B cell (primary cell): ENCODE results near the gene EYA3. TPM values are rescaled to one million over a fixed set of nuclear protein-coding genes. Genes with fewer than 3 reads are reported as not detected.

Source experiments
- ATAC-seq: fragments of 200-7000 bp; cut with Tn5 transposase; one replicate; pipeline ENCODE4 v1.10.0; 2021; ENCODE audit warnings: low read depth, mild to moderate bottlenecking, moderate number of reproducible peaks, moderate library complexity
- CTCF ChIA-PET: fragments of 350-600 bp; sonication (Branson Sonifier 250); formaldehyde crosslinking; loops from one replicate; lab custom pipeline; 2021; ENCODE audit warnings: antibody characterized with exemption, inconsistent platforms; lab: Charles Lee
- POLR2A ChIA-PET: fragments of 350-600 bp; sonication (Branson Sonifier 250); formaldehyde crosslinking; loops from one replicate; lab custom pipeline; 2021; ENCODE audit warnings: antibody characterized with exemption; lab: Charles Lee
- DNase-seq: peaks from one replicate; pipeline ENCODE4 v3.0.0; 2013
- H2AFZ ChIP-seq: 2 replicates; pipeline ENCODE4 v1.6.1; 2012; ENCODE audit warnings: mild to moderate bottlenecking, low read depth, low read length; ENCODE audit not compliant: insufficient read depth, poor library complexity, severe bottlenecking
- H3K27ac ChIP-seq, 2 donors: 1 replicate in 1 of 2; 2 replicates in 1 of 2; pipeline ENCODE4 v1.5.1; 2012 to 2013; ENCODE audit warnings: low read length in 2 of 2, mild to moderate bottlenecking in 2 of 2, moderate library complexity in 1 of 2
- H3K27me3 ChIP-seq, 4 experiments: fragments of 200-600 bp in 1 of 4; sonication (generic) in 1 of 4; replicated peaks in 1 of 4; 1 replicate in 2 of 4; 2 replicates in 2 of 4; pipeline versions ENCODE4 v1.6.1 to v1.7.0; 2013 to 2016; ENCODE audit warnings: low read length in 3 of 4, mild to moderate bottlenecking in 2 of 4, mixed read lengths in 1 of 4, moderate library complexity in 1 of 4; ENCODE audit not compliant: insufficient read depth in 4 of 4, control insufficient read depth in 3 of 4; ENCODE audit errors: control extremely low read depth in 1 of 4
- H3K36me3 ChIP-seq, 2 experiments: replicated peaks in 1 of 2; 1 replicate in 1 of 2; 2 replicates in 1 of 2; pipeline versions ENCODE4 v1.6.1 to v1.7.1; 2013; ENCODE audit warnings: low read length in 1 of 2; ENCODE audit not compliant: insufficient read depth in 2 of 2, control insufficient read depth in 1 of 2; ENCODE audit errors: control extremely low read depth in 1 of 2, extremely low read depth in 1 of 2
- H3K4me1 ChIP-seq, 2 donors: fragments of 200-600 bp in 1 of 2; sonication (generic) in 1 of 2; 1 replicate in 1 of 2; 2 replicates in 1 of 2; pipeline versions ENCODE4 v1.5.1 to v1.6.1; 2013 to 2017; ENCODE audit warnings: low read length in 2 of 2; ENCODE audit not compliant: control insufficient read depth in 2 of 2, insufficient read depth in 2 of 2
- H3K4me2 ChIP-seq: replicated peaks from 2 replicates; pipeline ENCODE3; 2012; ENCODE audit warnings: mild to moderate bottlenecking, low read depth, low read length; ENCODE audit not compliant: poor library complexity, severe bottlenecking
- H3K4me3 ChIP-seq, 5 experiments: fragments of 200-600 bp in 1 of 5; sonication (generic) in 1 of 5; 1 replicate in 3 of 5; 2 replicates in 2 of 5; pipeline versions ENCODE4 v1.5.1 to v1.7.0; 2011 to 2016; ENCODE audit warnings: low read length in 4 of 5, mild to moderate bottlenecking in 4 of 5, low read depth in 2 of 5, control low read depth in 1 of 5, moderate library complexity in 1 of 5; ENCODE audit not compliant: insufficient read depth in 1 of 5; ENCODE audit errors: control extremely low read depth in 1 of 5, extremely low read depth in 1 of 5
- H3K79me2 ChIP-seq: fragments of 200-600 bp; sonication (generic); one replicate; pipeline ENCODE4 v1.6.0; 2016; ENCODE audit warnings: low read length; ENCODE audit not compliant: control insufficient read depth, insufficient read depth
- H3K9ac ChIP-seq: fragments of 200-600 bp; sonication (generic); 2 replicates; pipeline ENCODE4 v1.6.1; 2017; ENCODE audit warnings: mild to moderate bottlenecking, low read length, moderate library complexity
- H3K9me3 ChIP-seq, 3 donors: one replicate each; pipeline versions ENCODE4 v1.6.1 to v1.7.1; 2013; ENCODE audit warnings: low read length in 2 of 3; ENCODE audit not compliant: control insufficient read depth in 2 of 3, insufficient read depth in 1 of 3; ENCODE audit errors: control extremely low read depth in 1 of 3
- H4K20me1 ChIP-seq: 2 replicates; pipeline ENCODE4 v1.6.0; 2012; ENCODE audit warnings: mild to moderate bottlenecking, low read length; ENCODE audit not compliant: insufficient read depth, control insufficient read depth, poor library complexity, severe bottlenecking
- H3K27ac Mint-ChIP-seq: one replicate; pipeline ENCODE4 v1.8.0; 2021; ENCODE audit warnings: mixed read lengths
- H3K27me3 Mint-ChIP-seq: one replicate; pipeline ENCODE4 v1.8.0; 2021; ENCODE audit warnings: mixed read lengths
- H3K4me1 Mint-ChIP-seq: one replicate; pipeline ENCODE4 v1.8.0; 2021; ENCODE audit warnings: mixed read lengths
- H3K4me3 Mint-ChIP-seq: one replicate; pipeline ENCODE4 v1.8.0; 2021; ENCODE audit warnings: mixed read lengths
- H3K9me3 Mint-ChIP-seq: one replicate; pipeline ENCODE4 v1.8.0; 2022; ENCODE audit warnings: mixed read lengths; ENCODE audit not compliant: insufficient read depth
- CTCF ChIP-seq: fragments of 200-600 bp; IDR thresholded peaks from one replicate; pipeline ENCODE4 v1.8.0; 2022; ENCODE audit warnings: antibody characterized with exemption, mild to moderate bottlenecking
- EZH2 ChIP-seq: IDR thresholded peaks from 2 replicates; pipeline ENCODE4 v1.6.1; 2012; ENCODE audit warnings: borderline replicate concordance, low read depth, mild to moderate bottlenecking, moderate library complexity, low read length; ENCODE audit not compliant: insufficient read depth, poor library complexity, severe bottlenecking
- WGBS: methylation state at CpG from one replicate; pipeline ENCODE4 v1.1.5; 2013; ENCODE audit warnings: missing lambda C conversion rate; ENCODE audit not compliant: insufficient coverage; 5-methylcytosine and 5-hydroxymethylcytosine counted together
- intact Hi-C: fragments of 100-400 bp; cut with micrococcal nuclease; formaldehyde crosslinking; loops from one replicate; pipeline ENCODE4 v1.10.0; 2022
- polyA plus RNA-seq: library from polyadenylated mRNA; depleted of rRNA; stranded (reverse); fragments of >200 nt; gene quantifications from 2 replicates; pipeline ENCODE4 v1.2.3, GENCODE V29; 2012
- total RNA-seq, 2 donors: library from RNA; stranded (reverse); fragments of 120-200 nt in 1 of 2; gene quantifications; 1 replicate in 1 of 2; 2 replicates in 1 of 2; pipeline versions ENCODE4 v1.2.3 to v1.2.4, GENCODE V29; 2013 to 2022

EYA3 gene
- total and polyA plus RNA-seq, 2 donors (not counting 1 experiment from before 2014, with no cell fraction given), result 14.1 to 31.3 TPM

- Histone ChIP-seq H3K4me1 (no peaks in the 10 kb centered on the region), H3K36me3 (no peaks in the 10 kb centered on the region), H3K27me3 (peaks cover 0 to 3% (median 0%) of the 10 kb centered on the region in 4 experiments), H3K27ac (no peak overlapping the region), H4K20me1 (no peaks in the 10 kb centered on the region), H3K79me2 (no peaks in the 10 kb centered on the region), H2AFZ (no peak overlapping the region), H3K9me3 (no peaks in the 10 kb centered on the region), H3K9ac (no peak overlapping the region), H3K4me2 (no peak overlapping the region), H3K4me3 (no peak overlapping the region)
- ATAC-seq, result no peak
- 20% methylated on average over 1 of the region's 3 CpGs for WGBS
- intact Hi-C loops, result no loop called here
- CTCF ChIA-PET, result interaction anchor here (0.7 to 1.7 kb wide), 4 partner anchors 18 to 93 kb away, joined by 4 read pairs; no protein-coding TSS in a partner anchor
- POLR2A ChIA-PET, result no interaction called here
- TF ChIP-seq CTCF, result no peak
- no peak for TF ChIP-seq EZH2
- no peaks in the 10 kb centered on the region for H3K4me1 Mint-ChIP-seq
- no peaks in the 10 kb centered on the region for H3K27me3 Mint-ChIP-seq
- H3K4me3 Mint-ChIP-seq, result no peak overlapping the region
- H3K27ac Mint-ChIP-seq, result no peak overlapping the region
- no peaks in the 10 kb centered on the region for H3K9me3 Mint-ChIP-seq
- no peak for DNase-seq
Observed at GRCh38 chr1:27951396-27951795, 137.0 kb downstream of the EYA3 start.

DNA sequence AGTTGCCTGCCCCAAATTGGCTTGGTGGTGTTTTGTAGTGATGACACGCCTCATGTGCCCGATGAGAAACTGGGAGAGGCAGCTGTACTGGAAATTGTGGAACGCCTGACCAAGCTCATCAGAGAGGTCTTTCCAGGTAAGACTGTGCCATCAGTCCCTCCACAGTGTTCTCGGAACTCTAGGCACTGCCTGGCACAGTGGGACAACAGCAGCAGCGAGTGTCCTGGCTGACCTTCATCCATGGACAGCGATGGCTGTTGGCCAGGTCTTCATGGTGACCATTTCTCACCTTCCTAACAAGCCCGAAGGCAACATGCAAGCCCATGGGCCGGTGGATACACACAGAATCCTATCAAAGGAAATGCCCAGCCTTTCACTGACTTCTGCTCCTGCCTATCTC lies 139.4 kb downstream of the EYA3 start:
- intact Hi-C loops, result no loop called here
- no peak for TF ChIP-seq EZH2
- TF ChIP-seq CTCF, result no peak

More for the DNA sequence above, 139.4 kb downstream of the EYA3 start:
- no peak for DNase-seq
- Histone ChIP-seq H4K20me1 (no peaks in the 10 kb centered on the region), H3K79me2 (no peaks in the 10 kb centered on the region), H2AFZ (no peak overlapping the region), H3K27ac (no peak overlapping the region), H3K4me1 (no peaks in the 10 kb centered on the region), H3K9ac (no peak overlapping the region), H3K9me3 (no peaks in the 10 kb centered on the region), H3K4me2 (no peak overlapping the region), H3K36me3 (no peaks in the 10 kb centered on the region), H3K27me3 (peaks cover 0 to 3% (median 0%) of the 10 kb centered on the region in 4 experiments), H3K4me3 (no peak overlapping the region)
- Mint-ChIP-seq H3K27me3 (no peaks in the 10 kb centered on the region), H3K4me1 (no peaks in the 10 kb centered on the region), H3K4me3 (no peak overlapping the region), H3K9me3 (no peaks in the 10 kb centered on the region), H3K27ac (no peak overlapping the region)
- ChIA-PET POLR2A (no interaction called here), CTCF (interaction anchor here (0.9 to 1.8 kb wide), 2 partner anchors 8 to 31 kb away, joined by 4 to 5 read pairs; no protein-coding TSS in a partner anchor)
- WGBS, result 94% methylated on average over 8 of the region's 8 CpGs
- ATAC-seq, result no peak
